Measurements from ENCODE around the gene S1PR3.

Gene S1PR3

GRCh38 chr9:89038382-89039103 lies 47.3 kb downstream of the S1PR3 start:
- TF ChIP-seq GATA2 (IDR thresholded peaks at IDR 0.05; ENCODE audit: low read depth, low read length) (no peak), GATA3 (IDR thresholded peaks at IDR 0.05; ENCODE audit: low read depth, low read length) (no peak)

GRCh38 chr9:89039104-89039465 lies 47.8 kb downstream of the S1PR3 start:
- TF ChIP-seq GATA3 (IDR thresholded peaks at IDR 0.05; ENCODE audit: low read depth, low read length), result no peak
- no peak for TF ChIP-seq GATA2 (IDR thresholded peaks at IDR 0.05; ENCODE audit: low read depth, low read length)

- TF ChIP-seq GATA2 (IDR thresholded peaks at IDR 0.05; ENCODE audit: low read depth, low read length), result no peak
- TF ChIP-seq GATA3 (IDR thresholded peaks at IDR 0.05; ENCODE audit: low read depth, low read length), result no peak
Observed at GRCh38 chr9:89039664-89040063, 48.4 kb downstream of the S1PR3 start.

DNA sequence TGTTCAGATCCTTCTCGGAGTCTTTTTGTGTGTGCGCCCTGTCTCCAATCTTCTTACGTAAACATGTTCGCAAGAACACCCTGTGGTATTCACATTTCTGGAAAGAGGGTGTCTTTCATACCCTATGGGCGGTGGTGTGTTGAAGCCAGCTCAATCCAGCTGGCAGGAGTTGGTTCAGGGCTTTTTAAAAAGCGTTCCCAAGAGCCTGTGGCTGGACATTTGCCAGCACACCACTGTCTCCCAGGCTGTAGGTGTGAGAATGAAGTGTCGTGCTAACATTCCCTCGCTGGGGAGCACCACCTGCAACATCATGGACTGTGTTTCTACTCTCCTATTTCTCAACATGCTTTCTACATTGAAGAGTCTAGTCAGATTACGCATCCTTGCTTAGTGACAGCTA lies 51.7 kb downstream of the S1PR3 start:
- TF ChIP-seq GATA2 (IDR thresholded peaks at IDR 0.05; ENCODE audit: low read depth, low read length) (no peak), GATA3 (IDR thresholded peaks at IDR 0.05; ENCODE audit: low read depth, low read length) (no peak)

- TF ChIP-seq GATA2 (IDR thresholded peaks at IDR 0.05; ENCODE audit: low read depth, low read length) (no peak), GATA3 (IDR thresholded peaks at IDR 0.05; ENCODE audit: low read depth, low read length) (no peak)
Observed at GRCh38 chr9:89044104-89044503, 52.8 kb downstream of the S1PR3 start.

- TF ChIP-seq GATA3 (IDR thresholded peaks at IDR 0.05; ENCODE audit: low read depth, low read length) (no peak), GATA2 (IDR thresholded peaks at IDR 0.05; ENCODE audit: low read depth, low read length) (no peak)
Observed at GRCh38 chr9:89044881-89045280, 53.6 kb downstream of the S1PR3 start.

DNA sequence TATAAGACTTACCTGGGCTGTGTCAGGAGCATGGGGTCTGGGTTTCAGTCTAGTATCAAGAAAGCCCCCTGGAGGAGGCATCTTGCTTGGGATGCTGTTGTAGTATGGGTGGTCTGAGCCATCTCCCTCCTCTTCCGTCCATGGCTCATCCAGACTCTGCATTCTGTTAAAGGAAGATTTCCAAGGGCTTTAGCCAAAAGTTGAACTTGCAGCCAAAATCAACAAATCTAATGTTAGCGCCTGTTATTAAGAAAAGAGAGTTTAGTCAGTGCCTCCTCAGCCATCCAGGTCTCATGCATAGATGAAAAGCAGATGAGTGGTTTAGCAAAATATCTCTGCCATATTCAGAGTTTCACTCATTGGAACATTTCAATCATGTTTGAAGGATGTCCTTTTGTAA lies 55.6 kb downstream of the S1PR3 start:
- TF ChIP-seq GATA3 (IDR thresholded peaks at IDR 0.05; ENCODE audit: low read depth, low read length) (no peak), GATA2 (IDR thresholded peaks at IDR 0.05; ENCODE audit: low read depth, low read length) (no peak)

DNA sequence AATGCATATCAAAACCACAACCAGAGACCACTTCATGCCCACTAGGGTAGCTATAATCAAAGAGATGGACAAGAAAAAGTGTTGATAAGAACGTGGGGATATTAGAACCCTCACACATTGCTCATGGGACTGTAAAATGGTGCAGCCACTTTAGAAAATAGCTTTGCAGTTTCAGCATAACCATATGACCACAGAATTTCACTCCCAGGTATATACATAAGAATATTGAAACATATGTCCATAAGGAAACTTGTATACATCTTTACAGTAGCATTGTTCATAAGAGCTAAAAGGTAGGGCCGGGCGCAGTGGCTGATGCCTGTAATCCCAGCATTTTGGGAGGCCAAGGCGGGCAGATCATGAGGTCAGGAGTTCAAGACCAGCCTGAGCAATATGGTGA lies 56.4 kb downstream of the S1PR3 start:
- TF ChIP-seq GATA3 (IDR thresholded peaks at IDR 0.05; ENCODE audit: low read depth, low read length) (no peak), GATA2 (IDR thresholded peaks at IDR 0.05; ENCODE audit: low read depth, low read length) (no peak)

GRCh38 chr9:89048616-89049015 lies 57.3 kb downstream of the S1PR3 start:
- TF ChIP-seq GATA2 (IDR thresholded peaks at IDR 0.05; ENCODE audit: low read depth, low read length) (no peak), GATA3 (IDR thresholded peaks at IDR 0.05; ENCODE audit: low read depth, low read length) (no peak)

GRCh38 chr9:89049646-89050045 lies 58.4 kb downstream of the S1PR3 start:
- no peak for TF ChIP-seq GATA2 (IDR thresholded peaks at IDR 0.05; ENCODE audit: low read depth, low read length)
- TF ChIP-seq GATA3 (IDR thresholded peaks at IDR 0.05; ENCODE audit: low read depth, low read length), result no peak

DNA sequence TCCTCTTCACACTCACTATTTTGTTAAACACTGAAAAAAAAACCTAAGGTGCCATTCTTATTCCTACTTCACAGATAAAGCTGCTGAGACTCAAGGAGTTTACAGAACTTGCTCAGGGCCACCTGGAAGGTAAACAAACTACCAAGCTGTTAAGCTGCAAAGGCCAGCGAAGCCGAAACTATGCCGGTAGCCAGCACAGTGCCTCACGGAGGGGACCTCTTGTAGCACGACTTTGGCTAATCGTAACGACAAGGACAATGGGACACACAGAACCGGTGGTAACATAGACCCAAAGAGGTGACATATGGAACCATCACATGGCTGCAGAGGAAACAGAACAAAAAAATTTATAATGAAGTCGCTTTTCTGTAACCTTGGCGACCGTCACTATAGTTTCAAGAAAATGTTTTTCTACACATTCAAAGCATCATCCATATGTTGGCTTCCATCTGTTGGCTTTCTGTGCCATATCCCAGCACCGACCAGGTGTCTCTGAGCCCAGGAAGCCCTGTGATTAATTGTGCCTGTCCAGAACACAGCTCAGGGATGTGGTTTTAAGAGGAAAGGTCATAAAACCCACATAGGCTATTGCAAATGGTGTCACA lies 60.3 kb downstream of the S1PR3 start:
- TF ChIP-seq GATA3 (IDR thresholded peaks at IDR 0.05; ENCODE audit: low read depth, low read length) (no peak), GATA2 (IDR thresholded peaks at IDR 0.05; ENCODE audit: low read depth, low read length) (no peak)

DNA sequence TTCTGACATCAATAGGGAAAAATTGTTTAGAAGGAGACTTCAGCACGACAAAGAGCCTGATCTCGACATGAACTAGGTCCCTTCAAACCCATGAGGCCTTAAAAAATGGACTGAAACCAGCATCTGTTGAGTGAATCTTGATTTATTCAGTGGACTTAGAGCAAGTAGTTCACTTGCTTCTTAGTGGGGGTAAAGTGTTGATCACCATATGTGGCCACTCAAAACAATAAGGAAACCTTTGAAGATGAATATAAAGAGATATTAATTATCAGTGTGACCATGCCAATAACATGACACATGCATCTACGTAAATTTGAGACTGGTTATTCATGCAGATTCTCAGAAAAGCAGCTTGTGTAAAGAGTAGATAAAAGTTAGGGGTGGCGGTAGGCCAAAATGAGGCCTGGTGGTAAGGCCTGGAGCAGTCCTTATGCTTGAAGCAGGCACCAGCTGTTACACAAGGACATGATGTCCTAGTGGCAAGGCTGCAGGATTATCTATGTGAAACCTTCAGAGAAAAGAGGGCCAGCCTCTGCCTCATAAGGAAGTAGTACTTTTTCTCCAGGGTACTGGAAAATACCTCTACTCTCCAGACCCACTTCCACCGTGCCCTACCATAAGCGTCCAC lies 61.3 kb downstream of the S1PR3 start:
- TF ChIP-seq GATA2 (IDR thresholded peaks at IDR 0.05; ENCODE audit: low read depth, low read length) (no peak), GATA3 (IDR thresholded peaks at IDR 0.05; ENCODE audit: low read depth, low read length) (no peak)

GRCh38 chr9:89053301-89053700 lies 62.0 kb downstream of the S1PR3 start:
- TF ChIP-seq GATA2 (IDR thresholded peaks at IDR 0.05; ENCODE audit: low read depth, low read length) (no peak), GATA3 (IDR thresholded peaks at IDR 0.05; ENCODE audit: low read depth, low read length) (no peak)
